Activated naive CD8-positive, alpha-beta T cell (primary cell): ENCODE results near the gene TBC1D22A.
"Not testable (repeated sequence)": the region's sequence is repeated elsewhere in the genome, so short reads cannot be mapped to it uniquely, and the experiment has no call there.

Source experiments
- H3K27ac Mint-ChIP-seq: one replicate; pipeline ENCODE4 v1.8.0; 2021; ENCODE audit warnings: mixed read lengths
- H3K27me3 Mint-ChIP-seq: one replicate; pipeline ENCODE4 v1.8.0; 2021; ENCODE audit warnings: mixed read lengths
- H3K36me3 Mint-ChIP-seq: one replicate; pipeline ENCODE4 v1.8.0; 2021; ENCODE audit warnings: mixed read lengths
- H3K4me1 Mint-ChIP-seq: one replicate; pipeline ENCODE4 v1.8.0; 2021; ENCODE audit warnings: low read depth, mixed read lengths
- H3K4me3 Mint-ChIP-seq: one replicate; pipeline ENCODE4 v1.8.0; 2021; ENCODE audit warnings: mild to moderate bottlenecking, mixed read lengths
- H3K9me3 Mint-ChIP-seq: one replicate; pipeline ENCODE4 v1.8.0; 2021; ENCODE audit warnings: low read depth, mixed read lengths

Gene TBC1D22A

DNA sequence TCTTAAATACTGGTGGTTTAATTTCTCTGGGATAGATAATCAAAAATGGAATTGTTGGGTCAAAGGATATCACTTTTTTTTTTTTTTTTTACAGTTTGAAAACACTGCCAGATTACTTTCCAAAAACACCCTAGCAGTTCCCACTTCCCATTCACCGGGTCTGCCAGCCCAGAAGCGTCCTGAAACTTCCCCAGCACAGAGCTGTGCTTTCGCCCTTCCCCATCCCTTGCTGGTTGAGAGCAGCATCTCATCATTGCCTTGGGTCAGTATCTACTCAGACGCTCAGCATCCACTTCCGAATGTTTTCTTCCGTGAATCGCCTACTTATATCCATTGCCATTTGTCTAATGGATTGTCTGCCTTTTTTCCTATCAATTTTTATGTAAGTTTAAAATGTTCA, 29.9 kb upstream of the TBC1D22A start:
- Mint-ChIP-seq H3K9me3 (no peaks in the 10 kb centered on the region), H3K4me3 (no peak overlapping the region), H3K27ac (peak overlapping the region; percentile 28), H3K36me3 (peaks cover 2% of the 10 kb centered on the region), H3K4me1 (peaks cover 63% of the 10 kb centered on the region), H3K27me3 (no peaks in the 10 kb centered on the region)

DNA sequence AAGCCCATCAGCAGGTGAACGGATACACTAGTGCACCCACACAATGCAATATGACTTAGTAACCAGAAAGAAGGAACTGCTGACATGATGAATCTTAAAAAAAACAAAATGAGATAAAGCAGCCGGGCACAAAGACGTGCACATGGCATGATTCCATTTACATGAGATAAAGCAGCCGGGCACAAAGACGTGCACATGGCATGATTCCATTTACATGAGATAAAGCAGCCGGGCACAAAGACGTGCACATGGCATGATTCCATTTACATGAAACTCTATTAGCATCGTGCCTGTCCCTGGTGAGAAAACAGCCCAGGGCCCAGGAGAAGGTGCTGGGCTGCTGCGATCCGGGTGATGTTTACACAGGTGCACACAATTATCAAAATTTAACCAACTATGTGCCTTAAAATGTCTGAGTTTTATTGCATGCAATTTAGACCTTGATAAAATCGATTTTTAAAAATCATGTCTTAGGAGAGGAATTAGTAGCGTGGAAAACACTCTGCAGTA, 28.2 kb upstream of the TBC1D22A start:
- not testable (repeated sequence) for H3K9me3 Mint-ChIP-seq, H3K36me3 Mint-ChIP-seq, H3K27me3 Mint-ChIP-seq
- Mint-ChIP-seq H3K27ac (peak overlapping the region; percentile 99), H3K4me3 (peak overlapping the region; percentile 99), H3K4me1 (peaks cover 56% of the 10 kb centered on the region)

GRCh38 chr22:46734830-46735453, 27.5 kb upstream of the TBC1D22A start:
- Mint-ChIP-seq H3K9me3 (no peaks in the 10 kb centered on the region), H3K27me3 (no peaks in the 10 kb centered on the region), H3K4me3 (peak overlapping the region; percentile 99), H3K4me1 (peaks cover 55% of the 10 kb centered on the region), H3K27ac (peak overlapping the region; percentile 99), H3K36me3 (no peaks in the 10 kb centered on the region)

- Mint-ChIP-seq H3K4me3 (peak overlapping the region; percentile 99), H3K36me3 (no peaks in the 10 kb centered on the region), H3K4me1 (peaks cover 46% of the 10 kb centered on the region), H3K27me3 (no peaks in the 10 kb centered on the region), H3K9me3 (no peaks in the 10 kb centered on the region), H3K27ac (peak overlapping the region; percentile 99)
Measured at GRCh38 chr22:46735747-46736608, 26.5 kb upstream of the TBC1D22A start.

DNA sequence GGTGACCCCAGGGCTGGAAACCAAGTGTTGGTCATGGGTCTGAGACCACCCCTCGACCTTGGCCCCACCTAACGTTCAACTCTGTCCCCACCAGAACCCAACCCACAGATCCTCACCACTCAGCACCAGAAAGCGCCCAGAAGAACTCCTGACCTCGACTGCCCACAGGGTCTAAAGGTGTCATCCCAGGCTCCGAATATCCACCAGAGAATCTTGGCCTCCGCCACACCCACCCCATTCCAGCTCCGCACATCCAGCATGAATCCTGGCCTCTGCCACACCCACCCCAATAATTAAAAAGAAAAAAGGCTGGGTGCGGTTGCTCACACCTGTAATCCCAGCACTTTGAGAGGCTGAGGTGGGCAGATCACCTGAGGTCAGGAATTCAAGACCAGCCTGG, 25.7 kb upstream of the TBC1D22A start:
- Mint-ChIP-seq H3K4me3 (peak overlapping the region; percentile 99), H3K36me3 (no peaks in the 10 kb centered on the region), H3K4me1 (peaks cover 41% of the 10 kb centered on the region), H3K27me3 (no peaks in the 10 kb centered on the region), H3K27ac (peak overlapping the region; percentile 99), H3K9me3 (no peaks in the 10 kb centered on the region)

- Mint-ChIP-seq H3K27ac (peak overlapping the region; percentile 99), H3K9me3 (no peaks in the 10 kb centered on the region), H3K4me3 (peak overlapping the region; percentile 99), H3K4me1 (peaks cover 38% of the 10 kb centered on the region), H3K36me3 (no peaks in the 10 kb centered on the region), H3K27me3 (no peaks in the 10 kb centered on the region)
Measured at GRCh38 chr22:46737105-46737975, 25.1 kb upstream of the TBC1D22A start.

DNA sequence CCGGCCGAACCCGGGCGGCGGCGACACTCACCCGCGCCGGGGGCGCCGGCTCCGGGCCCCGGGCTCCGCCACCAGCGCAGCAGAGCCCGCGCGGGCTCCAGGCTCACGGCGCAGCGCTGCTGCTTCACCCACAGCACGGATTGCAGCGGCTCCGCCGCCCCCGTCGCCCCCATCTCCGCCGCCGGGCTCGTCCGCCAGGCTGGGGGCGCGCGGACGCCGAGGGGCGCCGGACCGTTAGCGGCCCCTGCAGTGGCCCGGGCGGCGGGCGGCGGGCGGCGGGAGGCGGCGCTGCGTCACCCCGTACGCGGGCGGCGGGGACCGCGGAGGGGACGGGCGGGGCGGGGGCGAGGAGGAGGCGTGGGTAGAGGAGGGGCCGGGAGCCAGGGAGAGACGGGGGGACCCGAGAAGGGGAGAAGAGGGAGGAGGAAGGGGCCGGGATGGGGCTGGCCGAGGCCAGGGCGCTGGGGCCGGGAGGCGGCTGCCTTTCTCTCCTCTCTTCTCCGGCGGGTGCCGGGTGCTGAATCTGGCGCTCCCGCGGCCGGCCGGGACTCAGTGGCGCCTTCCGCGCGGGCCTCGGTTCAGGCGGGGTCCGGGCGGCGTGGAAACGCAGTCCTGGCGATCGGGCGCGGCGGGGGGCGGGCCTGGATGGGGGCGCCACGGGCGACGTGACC, 24.3 kb upstream of the TBC1D22A start, which contains the start of gene CERK:
CERK (minus strand) TSS at position 277 of the 671 bp plus-strand sequence; CDS start at position 173, 104 bp downstream.
- Mint-ChIP-seq H3K36me3 (no peaks in the 10 kb centered on the region), H3K27ac (peak within 1 kb of the TSS; percentile 99), H3K4me1 (peaks cover 34% of the 10 kb centered on the region), H3K27me3 (no peaks in the 10 kb centered on the region), H3K9me3 (no peaks in the 10 kb centered on the region), H3K4me3 (peak within 1 kb of the TSS; percentile 99)

GRCh38 chr22:46738647-46739093, 23.8 kb upstream of the TBC1D22A start:
- peak overlapping the region; percentile 85 for H3K27ac Mint-ChIP-seq
- no peaks in the 10 kb centered on the region for H3K36me3 Mint-ChIP-seq
- H3K4me3 Mint-ChIP-seq: peak overlapping the region; percentile 84
- no peaks in the 10 kb centered on the region for H3K9me3 Mint-ChIP-seq
- H3K27me3 Mint-ChIP-seq: no peaks in the 10 kb centered on the region
- peaks cover 34% of the 10 kb centered on the region for H3K4me1 Mint-ChIP-seq

DNA sequence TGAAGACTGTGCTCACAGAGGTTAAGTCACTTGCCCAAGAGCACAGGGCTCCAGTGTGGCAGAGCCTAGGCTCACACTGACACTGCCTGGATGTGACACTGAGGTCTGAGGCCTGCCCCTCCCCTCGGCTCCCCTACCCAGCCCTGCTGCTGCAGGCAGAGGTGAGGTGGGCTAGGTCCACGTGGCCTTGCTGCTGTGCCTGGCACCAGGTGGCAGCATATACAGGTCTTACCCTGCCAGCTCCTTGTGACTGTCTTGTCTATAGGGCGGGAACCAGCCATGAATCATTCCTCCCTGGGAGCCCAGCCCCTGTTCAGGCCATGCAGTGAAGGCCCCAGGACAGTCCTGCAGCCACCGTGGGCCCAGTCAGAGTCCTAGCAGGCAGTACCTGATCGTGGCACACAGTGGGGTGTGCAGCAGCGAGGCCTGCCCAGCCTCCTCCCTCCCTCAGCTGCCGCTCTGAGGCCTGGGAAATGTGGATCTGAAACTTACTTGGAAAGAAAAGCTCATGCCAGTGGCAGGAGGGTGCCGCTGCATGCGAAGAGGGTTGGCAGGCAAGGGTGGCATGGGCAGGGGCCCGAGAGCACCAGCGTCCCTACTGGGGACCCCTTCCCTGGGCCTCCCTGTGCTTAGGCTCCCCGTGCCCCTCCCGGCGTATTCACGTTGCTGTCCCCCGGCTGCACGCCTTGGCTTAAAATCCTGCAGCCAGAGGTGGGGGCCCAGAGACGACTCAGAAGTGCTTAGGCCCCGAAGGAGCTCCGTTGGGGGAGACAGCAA, 23.2 kb upstream of the TBC1D22A start:
- H3K9me3 Mint-ChIP-seq: no peaks in the 10 kb centered on the region
- H3K4me3 Mint-ChIP-seq: peak overlapping the region; percentile 84
- H3K27me3 Mint-ChIP-seq: no peaks in the 10 kb centered on the region
- H3K27ac Mint-ChIP-seq: peak overlapping the region; percentile 85
- H3K36me3 Mint-ChIP-seq: no peaks in the 10 kb centered on the region
- peaks cover 31% of the 10 kb centered on the region for H3K4me1 Mint-ChIP-seq

DNA sequence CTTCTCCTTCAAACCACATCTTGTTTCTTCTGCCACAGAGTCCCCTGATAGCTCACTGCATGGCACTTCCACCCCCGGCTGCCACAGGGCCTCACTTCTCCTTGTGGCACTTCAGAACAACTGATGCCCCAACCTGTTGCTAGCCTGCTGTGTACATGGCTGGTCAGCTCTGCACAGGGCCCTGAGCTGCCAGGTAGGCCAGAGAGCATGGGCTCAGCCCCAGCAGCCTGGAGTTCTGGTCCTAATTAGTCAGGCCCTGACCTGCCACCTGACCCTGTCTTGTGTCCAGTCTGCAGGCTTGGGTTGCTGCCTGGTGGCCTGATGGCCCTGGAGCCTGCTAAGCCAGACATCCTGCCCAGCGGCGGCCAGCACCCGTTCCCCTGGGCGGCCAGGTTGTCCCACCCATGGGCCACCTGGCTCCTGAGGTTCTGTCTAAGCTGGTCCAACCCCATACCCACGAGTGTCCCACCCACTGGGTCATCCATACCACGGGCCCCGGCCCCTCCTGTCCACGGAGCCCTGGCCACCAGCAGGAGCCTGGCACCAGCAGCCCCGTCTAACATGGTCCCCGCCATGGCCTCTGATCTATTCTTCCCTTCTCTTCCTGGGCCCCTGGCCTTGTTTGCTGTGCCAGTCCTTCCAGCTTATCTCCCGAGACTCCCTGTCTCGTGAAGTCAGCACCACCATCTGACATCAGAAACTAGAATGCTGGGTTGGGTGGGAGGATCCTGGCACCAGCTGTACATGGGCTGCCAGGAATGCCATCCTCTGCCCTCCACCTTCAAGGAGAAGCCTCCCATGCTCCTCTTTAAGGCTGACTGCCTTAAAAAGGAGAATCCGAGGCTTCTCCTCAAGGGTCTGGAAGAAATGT, 21.3 kb upstream of the TBC1D22A start:
- Mint-ChIP-seq H3K4me3 (peak overlapping the region; percentile 63), H3K27ac (no peak overlapping the region), H3K36me3 (no peaks in the 10 kb centered on the region), H3K9me3 (no peaks in the 10 kb centered on the region), H3K27me3 (no peaks in the 10 kb centered on the region), H3K4me1 (peaks cover 15% of the 10 kb centered on the region)

GRCh38 chr22:46741974-46742519, 20.4 kb upstream of the TBC1D22A start:
- Mint-ChIP-seq H3K27ac (no peak overlapping the region), H3K9me3 (no peaks in the 10 kb centered on the region)

DNA sequence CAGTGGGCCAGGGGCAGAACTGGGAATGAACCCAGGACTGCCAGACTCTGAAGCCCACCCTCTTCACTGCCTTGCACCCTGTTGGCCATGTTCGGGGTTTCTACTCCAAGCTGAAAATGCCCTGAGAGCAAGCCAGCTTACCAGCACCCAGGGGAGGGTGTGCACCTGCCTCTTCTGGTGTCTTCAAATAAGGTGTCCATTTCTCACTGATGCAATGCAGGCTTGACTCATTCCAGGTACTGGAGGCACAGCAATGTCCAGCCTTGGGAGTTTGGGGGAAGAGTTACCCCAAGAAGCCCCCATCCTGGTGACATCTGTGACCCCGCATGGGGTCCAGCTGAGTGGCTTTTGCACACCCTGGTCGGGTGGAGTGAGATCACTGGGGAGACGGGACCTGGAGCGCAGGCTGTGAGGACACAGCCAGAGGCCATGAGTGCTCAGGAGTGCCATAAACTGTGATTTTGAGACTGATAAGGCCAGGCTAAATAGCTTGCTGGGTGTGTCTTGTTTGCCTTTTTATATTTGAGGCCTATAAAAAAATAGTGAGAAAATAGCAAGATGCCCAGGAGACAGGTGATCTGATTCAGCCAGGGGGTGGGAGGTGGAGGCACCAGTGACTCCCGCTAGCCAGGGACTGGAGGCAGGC, 19.8 kb upstream of the TBC1D22A start:
- Mint-ChIP-seq H3K27ac (no peak overlapping the region), H3K4me3 (no peak overlapping the region)

More at GRCh38 chr22:46741974-46742519, 20.4 kb upstream of the TBC1D22A start:
- Mint-ChIP-seq H3K36me3 (no peaks in the 10 kb centered on the region), H3K4me3 (no peak overlapping the region), H3K4me1 (peaks cover 8% of the 10 kb centered on the region), H3K27me3 (no peaks in the 10 kb centered on the region)

More for the DNA sequence above, 19.8 kb upstream of the TBC1D22A start:
- Mint-ChIP-seq H3K4me1 (peaks cover 6% of the 10 kb centered on the region), H3K9me3 (no peaks in the 10 kb centered on the region), H3K36me3 (no peaks in the 10 kb centered on the region), H3K27me3 (no peaks in the 10 kb centered on the region)
